ENCODE data around the gene CHRM2. TPM values are rescaled to one million over a fixed set of nuclear protein-coding genes. Genes with fewer than 3 reads are reported as not detected.

The CHRM2 gene
- total RNA-seq, 1 experiment from 2014 or later, result not detected

DNA sequence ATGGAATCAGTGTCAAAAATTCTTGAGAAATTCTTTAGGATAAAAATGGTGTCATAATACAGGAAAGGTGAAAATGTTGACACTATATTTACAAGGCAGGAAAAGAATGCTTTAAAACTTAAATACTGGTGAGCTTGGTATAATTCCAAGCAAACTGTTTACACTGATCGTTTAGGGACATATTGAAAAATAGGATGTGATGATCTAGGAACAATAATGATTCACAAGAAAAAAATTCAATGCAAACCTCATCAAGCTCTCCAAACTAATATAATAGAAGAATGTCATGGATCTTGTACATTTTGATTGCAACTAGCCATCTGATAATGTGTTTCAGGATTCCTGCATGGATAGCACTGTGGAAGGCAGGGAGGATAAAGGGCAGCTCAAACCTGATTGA is 98.4 kb downstream of the CHRM2 start:
- TF ChIP-seq, protein P1, sequence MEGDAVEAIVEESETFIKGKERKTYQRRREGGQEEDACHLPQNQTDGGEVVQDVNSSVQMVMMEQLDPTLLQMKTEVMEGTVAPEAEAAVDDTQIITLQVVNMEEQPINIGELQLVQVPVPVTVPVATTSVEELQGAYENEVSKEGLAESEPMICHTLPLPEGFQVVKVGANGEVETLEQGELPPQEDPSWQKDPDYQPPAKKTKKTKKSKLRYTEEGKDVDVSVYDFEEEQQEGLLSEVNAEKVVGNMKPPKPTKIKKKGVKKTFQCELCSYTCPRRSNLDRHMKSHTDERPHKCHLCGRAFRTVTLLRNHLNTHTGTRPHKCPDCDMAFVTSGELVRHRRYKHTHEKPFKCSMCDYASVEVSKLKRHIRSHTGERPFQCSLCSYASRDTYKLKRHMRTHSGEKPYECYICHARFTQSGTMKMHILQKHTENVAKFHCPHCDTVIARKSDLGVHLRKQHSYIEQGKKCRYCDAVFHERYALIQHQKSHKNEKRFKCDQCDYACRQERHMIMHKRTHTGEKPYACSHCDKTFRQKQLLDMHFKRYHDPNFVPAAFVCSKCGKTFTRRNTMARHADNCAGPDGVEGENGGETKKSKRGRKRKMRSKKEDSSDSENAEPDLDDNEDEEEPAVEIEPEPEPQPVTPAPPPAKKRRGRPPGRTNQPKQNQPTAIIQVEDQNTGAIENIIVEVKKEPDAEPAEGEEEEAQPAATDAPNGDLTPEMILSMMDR (IDR thresholded peaks at IDR 0.05; ENCODE audit: unreplicated experiment), result no peak
- DNase-seq, result no peak
- Mint-ChIP-seq H3K9me3 (ENCODE audit: low read depth, unreplicated experiment) (peaks cover 12% of the 10 kb centered on the region), H3K27ac (ENCODE audit: unreplicated experiment) (no peak overlapping the region), H3K4me3 (ENCODE audit: low read depth, unreplicated experiment) (no peak overlapping the region), H3K27me3 (ENCODE audit: unreplicated experiment) (no peaks in the 10 kb centered on the region), H3K36me3 (ENCODE audit: insufficient read depth, unreplicated experiment) (no peaks in the 10 kb centered on the region), H3K4me1 (ENCODE audit: low read depth, unreplicated experiment) (no peaks in the 10 kb centered on the region)
- BruUV-seq (replicated peaks), result no TSS peak
- CTCF ChIA-PET, result no interaction called here
- intact Hi-C loops (cut with micrococcal nuclease; ENCODE audit: unreplicated experiment), result no loop called here

GRCh38 chr7:136969761-136970160 is 101.3 kb downstream of the CHRM2 start:
- CTCF ChIA-PET, result no interaction called here
- Mint-ChIP-seq H3K4me1 (ENCODE audit: low read depth, unreplicated experiment) (no peaks in the 10 kb centered on the region), H3K4me3 (ENCODE audit: low read depth, unreplicated experiment) (no peak overlapping the region), H3K27ac (ENCODE audit: unreplicated experiment) (no peak overlapping the region), H3K9me3 (ENCODE audit: low read depth, unreplicated experiment) (peaks cover 12% of the 10 kb centered on the region), H3K36me3 (ENCODE audit: insufficient read depth, unreplicated experiment) (no peaks in the 10 kb centered on the region), H3K27me3 (ENCODE audit: unreplicated experiment) (no peaks in the 10 kb centered on the region)
- TF ChIP-seq, protein P1 (IDR thresholded peaks at IDR 0.05; ENCODE audit: unreplicated experiment), result no peak
- BruUV-seq (replicated peaks), result no TSS peak
- DNase-seq, result no peak
- intact Hi-C loops (cut with micrococcal nuclease; ENCODE audit: unreplicated experiment), result no loop called here

DNA sequence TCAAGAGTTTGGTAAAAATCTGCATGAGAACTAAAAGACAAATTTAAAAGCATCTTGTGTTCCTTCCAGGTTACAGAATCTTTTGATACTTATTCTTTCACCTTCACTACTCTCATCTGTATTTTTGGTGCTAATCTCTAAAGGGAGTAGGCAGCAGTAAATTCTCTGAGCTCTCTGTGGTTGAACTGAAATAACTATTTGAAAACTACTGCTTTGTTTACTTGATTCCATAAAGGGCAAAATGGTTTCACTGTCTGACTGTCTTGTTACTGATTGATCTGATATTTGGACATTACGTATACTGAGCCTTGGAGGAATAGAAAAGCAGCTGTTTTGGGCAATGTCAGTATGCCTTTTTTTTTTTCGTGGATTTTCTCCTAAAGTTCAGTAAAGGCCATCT is 103.3 kb downstream of the CHRM2 start:
- Mint-ChIP-seq H3K4me3 (ENCODE audit: low read depth, unreplicated experiment) (no peak overlapping the region), H3K4me1 (ENCODE audit: low read depth, unreplicated experiment) (no peaks in the 10 kb centered on the region), H3K9me3 (ENCODE audit: low read depth, unreplicated experiment) (peaks cover 12% of the 10 kb centered on the region), H3K27ac (ENCODE audit: unreplicated experiment) (no peak overlapping the region), H3K36me3 (ENCODE audit: insufficient read depth, unreplicated experiment) (no peaks in the 10 kb centered on the region), H3K27me3 (ENCODE audit: unreplicated experiment) (no peaks in the 10 kb centered on the region)
- CTCF ChIA-PET, result interaction anchor here (0.7 kb wide), 1 partner anchor 272 kb away, joined by 3 read pairs; no protein-coding TSS in a partner anchor
- DNase-seq, result no peak
- intact Hi-C loops (cut with micrococcal nuclease; ENCODE audit: unreplicated experiment), result no loop called here
- TF ChIP-seq, protein P1 (IDR thresholded peaks at IDR 0.05; ENCODE audit: unreplicated experiment), result no peak
- BruUV-seq (replicated peaks), result no TSS peak

- Mint-ChIP-seq H3K27me3 (ENCODE audit: unreplicated experiment) (no peaks in the 10 kb centered on the region), H3K9me3 (ENCODE audit: low read depth, unreplicated experiment) (peaks cover 8% of the 10 kb centered on the region), H3K4me1 (ENCODE audit: low read depth, unreplicated experiment) (no peaks in the 10 kb centered on the region), H3K4me3 (ENCODE audit: low read depth, unreplicated experiment) (no peak overlapping the region), H3K27ac (ENCODE audit: unreplicated experiment) (no peak overlapping the region), H3K36me3 (ENCODE audit: insufficient read depth, unreplicated experiment) (no peaks in the 10 kb centered on the region)
- intact Hi-C loops (cut with micrococcal nuclease; ENCODE audit: unreplicated experiment), result loop anchor here (5.0 kb wide), 1 partner anchor 756 kb away; no protein-coding TSS in a partner anchor
- TF ChIP-seq, protein P1 (IDR thresholded peaks at IDR 0.05; ENCODE audit: unreplicated experiment), result no peak
- CTCF ChIA-PET, result no interaction called here
- DNase-seq, result no peak
- BruUV-seq (replicated peaks), result no TSS peak
Observed at GRCh38 chr7:136976504-136977251, 108.2 kb downstream of the CHRM2 start.
